ENCODE measurements around the gene RABIF. TPM values are rescaled to one million over a fixed set of nuclear protein-coding genes. Genes with fewer than 3 reads are reported as not detected.
"Not testable (repeated sequence)": the region's sequence is repeated elsewhere in the genome, so short reads cannot be mapped to it uniquely, and the experiment has no call there.

RABIF gene
- total and polyA plus RNA-seq, 10 donors: 5.9 to 11.5 (median 9.2) TPM

DNA sequence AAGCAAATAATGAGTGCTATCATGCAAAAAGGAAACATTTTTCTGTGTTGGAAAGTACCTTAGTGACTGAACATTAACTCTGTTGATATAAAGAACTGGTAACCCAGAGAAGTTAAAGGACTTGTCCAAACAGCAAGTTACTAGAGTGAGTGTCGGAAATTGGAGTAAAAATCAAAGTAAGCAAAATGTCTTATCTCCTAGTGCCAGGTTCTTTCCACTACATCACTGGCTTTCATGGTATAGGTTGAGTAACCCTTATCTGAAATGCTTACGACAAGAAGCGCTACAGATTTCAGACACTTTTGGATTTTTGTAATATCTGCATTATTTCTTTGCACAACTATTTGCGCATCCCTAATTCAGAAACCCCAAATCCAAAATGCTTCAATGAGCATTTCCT is 16.4 kb upstream of the RABIF start:
- no peaks in the 10 kb centered on the region for H3K9me3 ChIP-seq
- DNase-seq: no peak
- peaks cover 6 to 100% (median 70%) of the 10 kb centered on the region in 6 donors for H3K36me3 ChIP-seq
- no peaks in the 10 kb centered on the region for H3K27me3 ChIP-seq (replicated peaks in 1 of 7)
- WGBS, 5 donors: 67 to 95% (median 71%) methylated on average over 4 of the region's 4 CpGs
- no peak overlapping the region for H3K4me3 ChIP-seq
- intact Hi-C loops (cut with DNase I; ENCODE audit: low total_unique reads): no loop called here
- H3K4me1 ChIP-seq: no peaks in the 10 kb centered on the region
- no peak for TF ChIP-seq POLR2AphosphoS5 (IDR thresholded peaks at IDR 0.05)
- no peak for TF ChIP-seq POLR2A (IDR thresholded peaks at IDR 0.05)
- TF ChIP-seq, protein P1, sequence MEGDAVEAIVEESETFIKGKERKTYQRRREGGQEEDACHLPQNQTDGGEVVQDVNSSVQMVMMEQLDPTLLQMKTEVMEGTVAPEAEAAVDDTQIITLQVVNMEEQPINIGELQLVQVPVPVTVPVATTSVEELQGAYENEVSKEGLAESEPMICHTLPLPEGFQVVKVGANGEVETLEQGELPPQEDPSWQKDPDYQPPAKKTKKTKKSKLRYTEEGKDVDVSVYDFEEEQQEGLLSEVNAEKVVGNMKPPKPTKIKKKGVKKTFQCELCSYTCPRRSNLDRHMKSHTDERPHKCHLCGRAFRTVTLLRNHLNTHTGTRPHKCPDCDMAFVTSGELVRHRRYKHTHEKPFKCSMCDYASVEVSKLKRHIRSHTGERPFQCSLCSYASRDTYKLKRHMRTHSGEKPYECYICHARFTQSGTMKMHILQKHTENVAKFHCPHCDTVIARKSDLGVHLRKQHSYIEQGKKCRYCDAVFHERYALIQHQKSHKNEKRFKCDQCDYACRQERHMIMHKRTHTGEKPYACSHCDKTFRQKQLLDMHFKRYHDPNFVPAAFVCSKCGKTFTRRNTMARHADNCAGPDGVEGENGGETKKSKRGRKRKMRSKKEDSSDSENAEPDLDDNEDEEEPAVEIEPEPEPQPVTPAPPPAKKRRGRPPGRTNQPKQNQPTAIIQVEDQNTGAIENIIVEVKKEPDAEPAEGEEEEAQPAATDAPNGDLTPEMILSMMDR (IDR thresholded peaks at IDR 0.05 in 8 of 11, conservative IDR thresholded peaks at IDR 0.05 in 3 of 11): no peak
- no peak overlapping the region for H3K27ac ChIP-seq

DNA sequence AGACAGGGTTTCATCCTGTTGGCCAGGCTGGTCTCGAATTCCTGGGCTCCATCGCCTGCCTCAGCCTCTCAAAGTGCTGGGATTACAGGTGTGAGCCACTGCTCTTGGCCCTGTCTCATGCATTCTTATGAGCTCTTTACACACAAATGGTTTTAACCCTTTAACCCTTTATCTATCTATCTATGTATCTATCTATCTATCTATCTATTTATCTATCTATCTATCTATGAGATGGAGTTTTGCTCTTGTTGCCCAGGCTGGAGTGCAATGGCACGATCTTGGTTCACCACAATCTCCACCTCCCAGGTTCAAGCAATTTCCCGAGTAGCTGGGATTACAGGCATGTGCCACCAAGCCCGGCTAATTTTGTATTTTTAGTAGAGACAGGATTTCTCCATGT is 14.9 kb upstream of the RABIF start:
- peaks cover 6 to 100% (median 62%) of the 10 kb centered on the region in 6 donors for H3K36me3 ChIP-seq
- DNase-seq; H3K4me1 ChIP-seq; H3K4me3 ChIP-seq; intact Hi-C loops (cut with DNase I; ENCODE audit: low total_unique reads); H3K9me3 ChIP-seq; H3K27me3 ChIP-seq (replicated peaks in 1 of 7); H3K27ac ChIP-seq: not testable (repeated sequence)
- 93 to 97% (median 95%) methylated on average over 5 of the region's 5 CpGs for WGBS, 5 donors

DNA sequence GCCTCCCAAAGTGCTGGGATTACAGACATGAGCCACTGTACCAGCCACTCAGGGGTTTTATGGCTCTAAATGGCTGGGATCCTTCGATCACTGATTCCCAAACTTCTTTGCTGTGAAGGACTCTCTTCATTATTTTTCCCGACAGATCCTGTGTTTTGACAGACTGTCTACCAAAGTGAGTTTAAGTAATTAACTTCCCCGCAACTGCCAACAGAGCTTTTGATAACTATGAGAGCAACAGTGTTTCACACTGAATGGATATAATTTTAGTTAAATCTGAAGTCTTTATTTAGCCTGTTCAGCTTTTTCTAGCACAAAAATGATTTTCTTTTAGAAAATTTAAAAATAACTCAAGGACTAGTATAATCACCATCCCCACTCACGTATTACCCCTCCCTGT is 12.6 kb upstream of the RABIF start:
- Histone ChIP-seq H3K4me3 (no peak overlapping the region), H3K9me3 (no peaks in the 10 kb centered on the region), H3K4me1 (no peaks in the 10 kb centered on the region), H3K27me3 (replicated peaks in 1 of 7) (no peaks in the 10 kb centered on the region), H3K36me3 (peaks cover 2 to 100% (median 49%) of the 10 kb centered on the region in 6 donors), H3K27ac (no peak overlapping the region)
- no peak for DNase-seq
- TF ChIP-seq POLR2A (IDR thresholded peaks at IDR 0.05) (no peak), POLR2AphosphoS5 (IDR thresholded peaks at IDR 0.05) (no peak)
- TF ChIP-seq, protein P1 (IDR thresholded peaks at IDR 0.05 in 8 of 11, conservative IDR thresholded peaks at IDR 0.05 in 3 of 11): no peak
- 93 to 97% (median 96%) methylated on average over 4 of the region's 4 CpGs for WGBS, 5 donors
- intact Hi-C loops (cut with DNase I; ENCODE audit: low total_unique reads): no loop called here

DNA sequence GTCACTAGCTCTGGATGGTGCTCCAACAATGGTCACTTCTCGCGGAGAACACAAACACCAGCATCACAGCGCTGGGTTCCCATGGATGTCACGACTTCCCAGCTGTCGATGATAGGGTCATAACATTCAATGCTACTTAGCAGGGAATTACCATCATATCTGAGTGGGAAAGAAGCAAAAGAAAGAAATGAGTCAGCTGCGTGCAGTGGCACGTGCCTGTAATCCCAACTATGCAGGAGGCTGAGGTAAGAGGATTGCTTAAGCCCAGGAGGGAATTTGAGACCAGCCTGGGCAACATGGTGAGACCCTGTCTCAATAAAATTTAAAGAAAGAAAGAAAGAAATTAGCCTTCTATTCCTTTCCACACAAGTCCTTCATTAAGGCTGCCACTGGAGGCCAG is 3.6 kb upstream of the RABIF start:
- H3K4me3 ChIP-seq: no peak overlapping the region
- intact Hi-C loops (cut with DNase I; ENCODE audit: low total_unique reads): no loop called here
- TF ChIP-seq, protein P1 (IDR thresholded peaks at IDR 0.05 in 8 of 11, conservative IDR thresholded peaks at IDR 0.05 in 3 of 11): no peak
- TF ChIP-seq POLR2AphosphoS5 (IDR thresholded peaks at IDR 0.05): no peak
- no peak for TF ChIP-seq POLR2A (IDR thresholded peaks at IDR 0.05)
- DNase-seq: no peak
- peaks cover 0 to 75% (median 64%) of the 10 kb centered on the region in 6 donors for H3K36me3 ChIP-seq
- peaks cover 10 to 18% (median 15%) of the 10 kb centered on the region in 6 donors for H3K4me1 ChIP-seq
- WGBS, 5 donors: 94 to 98% (median 95%) methylated on average over 7 of the region's 7 CpGs
- H3K27me3 ChIP-seq (replicated peaks in 1 of 7): no peaks in the 10 kb centered on the region
- H3K9me3 ChIP-seq: no peaks in the 10 kb centered on the region
- H3K27ac ChIP-seq: no peak overlapping the region

DNA sequence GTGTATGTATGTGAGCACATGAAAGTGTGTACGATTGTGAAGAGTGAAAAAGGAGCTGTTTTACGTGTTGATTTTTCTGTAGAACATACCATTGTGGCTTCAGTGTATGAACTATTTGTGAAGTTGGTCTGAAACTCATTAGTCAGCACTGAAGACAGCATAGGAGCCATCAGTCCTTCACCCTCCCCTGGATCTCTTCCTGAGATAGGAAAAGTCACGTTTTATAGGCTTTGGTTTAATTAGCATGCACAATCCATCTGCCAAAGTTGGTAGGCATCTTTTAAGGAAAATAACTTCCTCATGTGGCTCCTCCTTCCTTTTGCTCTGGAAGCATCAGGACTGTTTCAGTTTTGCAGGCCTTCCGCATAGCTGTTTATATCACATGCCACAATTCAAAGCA is 1.4 kb upstream of the RABIF start:
- no peak overlapping the region for H3K27ac ChIP-seq
- peaks cover 10 to 38% (median 21%) of the 10 kb centered on the region in 6 donors for H3K4me1 ChIP-seq
- H3K9me3 ChIP-seq: no peaks in the 10 kb centered on the region
- intact Hi-C loops (cut with DNase I; ENCODE audit: low total_unique reads): no loop called here
- no peak overlapping the region for H3K4me3 ChIP-seq
- DNase-seq: no peak
- peaks cover 0 to 54% (median 45%) of the 10 kb centered on the region in 6 donors for H3K36me3 ChIP-seq
- 84 to 93% (median 85%) methylated on average over 4 of the region's 4 CpGs for WGBS, 5 donors
- H3K27me3 ChIP-seq (replicated peaks in 1 of 7): no peaks in the 10 kb centered on the region
- TF ChIP-seq POLR2A (IDR thresholded peaks at IDR 0.05): no peak
- TF ChIP-seq, protein P1 (IDR thresholded peaks at IDR 0.05 in 8 of 11, conservative IDR thresholded peaks at IDR 0.05 in 3 of 11): no peak
- TF ChIP-seq POLR2AphosphoS5 (IDR thresholded peaks at IDR 0.05): no peak

Data from spleen (tissue), 11 donors.